HG03354 (cell line): Measurements from ENCODE around the gene MT1G.
"Not testable (repeated sequence)": the region's sequence is repeated elsewhere in the genome, so short reads cannot be mapped to it uniquely, and the experiment has no call there.

Experiments used
- ATAC-seq: cut with Tn5 transposase; IDR thresholded peaks from one replicate; pipeline ENCODE4 v1.9.1; 2021; ENCODE audit warnings: mild to moderate bottlenecking; ENCODE audit not compliant: unreplicated experiment, poor library complexity, severe bottlenecking

MT1G gene

GRCh38 chr16:56667581-56668571, at the start of gene MT1G:
Gene MT1G, minus strand, starts transcription at chr16:56668065. Its CDS starts 72 bp downstream, at chr16:56667993.
- no peak for ATAC-seq

- ATAC-seq: not testable (repeated sequence)
Observed at GRCh38 chr16:56717532-56717931, 49.7 kb upstream of the MT1G start.

DNA sequence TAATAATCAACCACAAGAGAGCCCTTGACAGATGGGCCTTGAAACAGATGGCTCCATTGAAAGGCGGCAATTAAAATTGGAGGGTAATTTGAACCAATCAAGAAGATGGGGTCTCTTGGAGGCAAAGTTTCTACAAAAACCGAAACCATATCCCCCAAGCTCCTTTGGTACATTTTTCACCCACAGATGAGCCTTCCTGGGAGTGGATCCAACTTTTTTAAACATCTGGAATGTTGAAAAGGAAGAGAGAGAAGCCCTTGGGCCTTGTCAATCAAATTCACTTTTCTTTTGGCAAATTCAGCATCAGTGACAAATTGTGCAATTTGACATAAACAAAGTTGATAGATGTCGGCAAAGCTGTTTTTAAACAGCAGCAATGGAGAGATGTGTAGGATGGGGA, 48.9 kb upstream of the MT1G start:
- ATAC-seq: no peak

DNA sequence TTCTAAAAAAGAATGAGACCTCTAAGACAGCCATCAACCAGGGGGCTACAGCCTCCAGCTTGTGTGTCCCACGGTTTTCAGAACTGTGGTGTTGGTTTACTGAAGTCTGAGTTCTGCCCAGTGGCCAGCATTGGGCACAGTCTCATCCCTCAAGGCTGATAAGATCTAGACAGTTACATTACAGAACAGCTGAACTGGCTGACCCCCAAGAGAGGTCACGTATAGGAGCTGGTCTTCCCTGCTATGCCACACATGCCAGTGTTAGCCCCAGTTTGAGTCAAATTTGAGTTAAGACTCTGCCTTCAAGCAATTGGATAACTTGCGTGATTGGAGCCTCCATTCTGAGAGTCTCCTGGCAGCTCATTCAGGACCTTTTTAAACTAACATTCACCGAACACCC, 47.3 kb upstream of the MT1G start:
- ATAC-seq: no peak

- ATAC-seq: no peak
Observed at GRCh38 chr16:56713794-56714193, 45.9 kb upstream of the MT1G start.

- no peak for ATAC-seq
Observed at GRCh38 chr16:56711862-56712261, 44.0 kb upstream of the MT1G start.

GRCh38 chr16:56710181-56710737, 42.4 kb upstream of the MT1G start:
- ATAC-seq: no peak

- ATAC-seq: no peak
Observed at GRCh38 chr16:56709443-56710040, 41.7 kb upstream of the MT1G start.

GRCh38 chr16:56708525-56709442, 40.9 kb upstream of the MT1G start:
- ATAC-seq: no peak

DNA sequence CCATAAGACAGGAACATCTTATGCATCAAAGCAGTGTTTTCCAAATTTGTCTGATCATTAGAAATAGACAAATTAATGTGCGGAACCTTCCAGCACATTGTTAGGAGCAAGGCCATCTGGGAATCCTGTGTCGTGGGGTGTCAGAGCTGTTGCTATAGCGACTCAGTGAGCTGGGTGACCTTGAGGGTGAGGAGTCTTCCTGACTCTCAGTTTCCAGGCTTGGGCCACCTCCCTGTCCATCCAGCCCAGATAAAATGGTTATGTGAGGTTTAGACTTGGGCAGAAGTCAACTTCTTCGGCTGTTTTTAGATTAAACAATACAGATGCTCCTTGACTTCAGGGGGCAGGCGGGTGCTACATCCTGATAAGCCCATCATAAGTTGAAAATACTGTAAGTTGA, 35.0 kb upstream of the MT1G start:
- ATAC-seq: no peak

DNA sequence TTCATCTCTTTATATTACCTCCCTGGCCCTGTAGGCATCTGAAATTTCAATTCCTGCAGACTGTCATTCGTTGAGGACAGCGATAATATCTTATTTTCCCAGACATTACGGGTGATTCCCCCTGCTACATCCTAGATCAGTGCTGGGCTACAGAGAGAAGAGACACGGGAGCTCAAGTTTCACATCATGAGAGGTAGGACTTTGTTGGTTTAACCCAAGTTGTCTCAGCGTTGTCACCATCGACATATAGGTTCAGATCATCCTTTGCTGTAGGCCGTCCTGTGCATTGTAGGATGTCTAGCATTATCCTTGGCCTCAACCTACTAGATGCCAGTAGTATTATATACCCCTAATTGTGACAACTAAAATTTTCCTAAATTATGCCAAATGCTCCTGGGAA, 33.7 kb upstream of the MT1G start:
- no peak for ATAC-seq

- no peak for ATAC-seq
Observed at GRCh38 chr16:56700631-56701030, 32.8 kb upstream of the MT1G start.

DNA sequence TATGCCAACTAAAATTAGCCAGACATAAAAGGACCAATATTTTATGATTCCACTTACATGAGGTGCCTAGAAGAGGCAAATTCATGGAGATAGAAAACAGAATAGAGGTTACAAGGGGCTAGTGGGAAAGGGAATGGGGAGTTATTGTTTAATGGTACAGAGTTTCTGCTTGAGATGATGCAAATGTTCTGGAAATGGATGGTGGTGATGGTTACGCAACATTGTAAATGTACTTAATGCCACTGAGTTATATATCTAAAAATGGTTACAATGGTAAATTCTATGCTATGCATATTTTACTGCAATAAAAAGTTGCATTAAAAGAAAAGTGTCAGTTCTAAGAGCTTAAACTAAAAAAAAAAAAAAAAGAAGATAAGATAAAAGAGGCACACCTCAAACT, 32.3 kb upstream of the MT1G start:
- no peak for ATAC-seq

DNA sequence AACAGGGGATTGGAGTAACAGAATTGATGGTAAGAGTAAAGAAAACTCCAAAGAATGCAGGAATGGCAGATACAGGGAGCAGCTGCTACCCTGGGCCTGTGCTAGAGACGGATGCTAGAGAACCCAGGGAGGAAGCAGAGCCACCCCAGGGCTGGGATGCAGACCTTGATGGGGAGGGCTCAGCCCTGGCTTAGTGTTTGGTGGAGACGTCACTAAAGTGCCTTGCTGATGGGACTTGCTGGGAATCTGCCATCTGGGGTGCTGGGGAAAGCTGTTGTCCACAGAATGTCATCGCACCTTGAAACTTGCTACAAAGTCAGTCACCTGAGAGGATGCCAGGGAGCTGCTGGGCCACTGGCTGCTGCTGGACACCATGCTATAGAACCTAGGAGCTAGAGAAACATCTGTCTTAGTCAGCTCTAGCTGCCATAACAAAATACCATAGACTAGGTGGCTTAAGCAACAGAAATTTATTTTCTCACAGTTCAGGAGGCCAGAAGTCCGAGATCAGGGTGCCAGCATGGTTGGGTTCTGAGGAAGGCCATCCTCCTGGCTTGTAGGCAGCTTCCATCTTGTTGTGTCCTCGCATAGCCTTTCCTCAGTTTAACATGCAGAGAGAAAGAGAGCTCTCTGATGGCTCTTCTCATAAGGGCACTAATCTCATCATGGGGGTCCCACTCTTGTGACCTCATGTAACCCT, 29.7 kb upstream of the MT1G start:
- ATAC-seq: no peak

DNA sequence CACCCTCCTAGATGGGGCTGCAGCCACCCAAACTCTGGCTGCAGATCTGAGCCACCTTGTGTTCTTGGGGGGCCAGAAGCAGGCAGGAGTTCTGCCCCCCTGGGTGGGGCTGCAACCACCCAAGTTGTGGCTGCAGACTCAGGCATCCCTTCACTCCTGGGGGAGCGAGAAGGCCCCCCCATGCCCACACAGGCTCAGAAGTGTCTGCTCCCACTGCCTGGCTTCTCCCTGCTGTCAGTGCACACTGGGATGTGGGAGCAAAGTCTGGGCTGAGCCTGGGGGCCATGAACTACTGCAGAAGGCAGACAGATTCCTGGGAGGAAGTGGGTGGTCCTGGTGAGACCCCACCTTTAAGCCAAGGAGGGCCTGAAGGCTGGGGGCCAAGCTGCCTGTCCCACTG, 27.4 kb upstream of the MT1G start:
- ATAC-seq: no peak

- no peak for ATAC-seq
Observed at GRCh38 chr16:56691885-56692284, 24.0 kb upstream of the MT1G start.

GRCh38 chr16:56690420-56691122, 22.7 kb upstream of the MT1G start:
- ATAC-seq: no peak

- no peak for ATAC-seq
Observed at GRCh38 chr16:56689171-56689570, 21.3 kb upstream of the MT1G start.

GRCh38 chr16:56688762-56689161, 20.9 kb upstream of the MT1G start:
- no peak for ATAC-seq
